K562 (cell line): ENCODE results near the gene CHMP3. TPM values are rescaled to one million over a fixed set of nuclear protein-coding genes. Genes with fewer than 3 reads are reported as not detected.

Source experiments
- ATAC-seq: fragments of 200-7000 bp; cut with Tn5 transposase; 3 replicates; pipeline ENCODE4 v1.9.1; 2020; ENCODE audit warnings: moderate library complexity
- BruUV-seq: library from RNA; stranded (reverse); fragments of 400-500 nt; replicated peaks from 2 replicates; lab custom pipeline; 2021; lab: Mats Ljungman, UMichigan
- CTCF ChIA-PET: fragments of 300-600 bp; formaldehyde crosslinking; extraction: SDS; loops from one replicate; lab custom pipeline; 2021; ENCODE audit warnings: low intra/inter-chr PET ratio; lab: Yijun Ruan, JAX
- POLR2A ChIA-PET: fragments of 300-600, 350-650 bp; sonication (Branson Sonifier 250); formaldehyde crosslinking; extraction: SDS; loops from one replicate; lab custom pipeline; 2021; ENCODE audit warnings: antibody characterized with exemption, inconsistent platforms; lab: Yijun Ruan, JAX
- DNase-seq, 4 experiments: peaks; one replicate each; pipeline versions ENCODE4 v3.0.0 to v3.0.0-alpha.2; 2011 to 2018; ENCODE audit warnings: low spot score in 3 of 4, mixed read lengths in 3 of 4; ENCODE audit errors: extremely low read depth in 1 of 4
- FAIRE-seq: peaks from 2 replicates; lab custom pipeline; 2011; peaks lifted over from hg19 to GRCh38; lab: Jason Lieb, UNC
- H2AFZ ChIP-seq: 2 replicates; pipeline ENCODE4 v1.6.0; 2011; ENCODE audit warnings: low read depth, low read length, control low read depth, inconsistent platforms
- H3K27ac ChIP-seq: fragments of 200-600 bp; 3 replicates; pipeline ENCODE4 v1.8.0; 2011; ENCODE audit warnings: low read depth, mild to moderate bottlenecking, control low read depth, inconsistent platforms, low read length, moderate library complexity, mixed read lengths; ENCODE audit errors: extremely low read depth
- H3K27me3 ChIP-seq, 2 experiments: fragments of 300-600 bp in 1 of 2; 2 replicates in 1 of 2; 3 replicates in 1 of 2; pipeline versions ENCODE4 v1.6.0 to v1.8.0; 2011; ENCODE audit warnings: inconsistent platforms in 2 of 2, low read length in 2 of 2, mild to moderate bottlenecking in 1 of 2, mixed read lengths in 1 of 2, moderate library complexity in 1 of 2; ENCODE audit not compliant: control insufficient read depth in 2 of 2, insufficient read depth in 2 of 2
- H3K36me3 ChIP-seq: fragments of 300-600 bp; 3 replicates; pipeline ENCODE4 v1.8.0; 2011; ENCODE audit warnings: mild to moderate bottlenecking, low read length, inconsistent platforms; ENCODE audit not compliant: control insufficient read depth, insufficient read depth
- H3K4me1 ChIP-seq, 2 experiments: fragments of 200-600 bp in 1 of 2; replicated peaks in 1 of 2; 2 replicates in 1 of 2; 3 replicates in 1 of 2; pipeline versions ENCODE4 v1.5.1 to v1.8.0; 2011; ENCODE audit warnings: inconsistent platforms in 2 of 2, low read length in 2 of 2, mild to moderate bottlenecking in 1 of 2, mixed read lengths in 1 of 2, moderate library complexity in 1 of 2; ENCODE audit not compliant: control insufficient read depth in 2 of 2, insufficient read depth in 2 of 2
- H3K4me2 ChIP-seq: 2 replicates; pipeline ENCODE4 v1.6.1; 2011; ENCODE audit warnings: low read length, control low read depth, inconsistent platforms, mixed read lengths; ENCODE audit not compliant: insufficient read depth
- H3K4me3 ChIP-seq: fragments of 200-600 bp; sonication (generic), shearing (Covaris generic); 2 replicates; pipeline ENCODE4 v1.5.1; 2016; ENCODE audit warnings: control low read depth, inconsistent platforms
- H3K79me2 ChIP-seq: fragments of 200-600 bp; 3 replicates; pipeline ENCODE4 v1.8.0; 2011; ENCODE audit warnings: low read length, inconsistent platforms; ENCODE audit not compliant: control insufficient read depth, insufficient read depth
- H3K9ac ChIP-seq, 2 experiments: 2 replicates each; pipeline versions ENCODE4 v1.6.0 to v1.6.1; 2011; ENCODE audit warnings: low read depth in 2 of 2, low read length in 2 of 2, control low read depth in 1 of 2, inconsistent platforms in 1 of 2, mild to moderate bottlenecking in 1 of 2, mixed read lengths in 1 of 2; ENCODE audit not compliant: insufficient read depth in 1 of 2
- H3K9me1 ChIP-seq: one replicate; pipeline ENCODE4 v1.6.0; 2011; ENCODE audit warnings: inconsistent platforms, mild to moderate bottlenecking, low read length, moderate library complexity; ENCODE audit not compliant: control insufficient read depth, insufficient read depth
- H3K9me3 ChIP-seq: replicated peaks from 2 replicates; pipeline ENCODE4 v1.5.1; 2011; ENCODE audit warnings: low read depth, low read length, inconsistent platforms; ENCODE audit not compliant: control insufficient read depth, insufficient read depth
- H4K20me1 ChIP-seq: replicated peaks from 2 replicates; pipeline ENCODE4 v1.6.1; 2011; ENCODE audit warnings: low read length, inconsistent platforms, mixed read lengths; ENCODE audit not compliant: control insufficient read depth, insufficient read depth
- CREBBP ChIP-seq: IDR thresholded peaks from one replicate; pipeline ENCODE4 v1.6.1; 2012; ENCODE audit warnings: low read depth, mild to moderate bottlenecking, control low read depth, inconsistent platforms, low read length
- E2F1 ChIP-seq: sonication (generic); formaldehyde crosslinking; IDR thresholded peaks from 2 replicates; pipeline ENCODE4 v1.8.1; 2023; ENCODE audit warnings: mild to moderate bottlenecking, missing genetic modification reagents, moderate library complexity
- GTF2A2 ChIP-seq: IDR thresholded peaks from 2 replicates; pipeline ENCODE4 v1.6.1; 2016; ENCODE audit warnings: mild to moderate bottlenecking, missing genetic modification characterization, missing compliant biosample characterization
- KDM4B ChIP-seq, 2 experiments: fragments of 450-650 bp in 1 of 2; sonication (generic) in 1 of 2; IDR thresholded peaks; 2 replicates each; pipeline ENCODE4 v1.6.1; 2016 to 2017; ENCODE audit warnings: borderline replicate concordance in 2 of 2, antibody characterized with exemption in 1 of 2, low read depth in 1 of 2, mild to moderate bottlenecking in 1 of 2
- NCOA6 ChIP-seq: fragments of 450-650 bp; IDR thresholded peaks from 2 replicates; pipeline ENCODE4 v1.6.1; 2017; ENCODE audit warnings: mild to moderate bottlenecking
- PTTG1 ChIP-seq: fragments of 450-650 bp; IDR thresholded peaks from 2 replicates; pipeline ENCODE4 v1.6.1; 2016; ENCODE audit warnings: low read depth, mild to moderate bottlenecking, missing genetic modification characterization, missing compliant biosample characterization
- SMARCE1 ChIP-seq: fragments of 450-650 bp; IDR thresholded peaks from 2 replicates; pipeline ENCODE4 v1.7.1; 2016; ENCODE audit warnings: mild to moderate bottlenecking
- ZFP1 ChIP-seq: fragments of 450-650 bp; formaldehyde crosslinking; IDR thresholded peaks from 2 replicates; pipeline ENCODE4 v1.4.0; 2020; ENCODE audit warnings: mild to moderate bottlenecking, mixed read lengths
- WGBS: fragments of 100-300 bp; shearing (Covaris generic); methylation state at CpG from one replicate; pipeline ENCODE4 v1.1.6; 2016; ENCODE audit warnings: low coverage, mixed read lengths; ENCODE audit not compliant: insufficient coverage; ENCODE audit errors: missing lambda C conversion rate; 5-methylcytosine and 5-hydroxymethylcytosine counted together
- in situ Hi-C: fragments of 300-500 bp; cut with MboI; formaldehyde crosslinking; loops from 4 replicates; pipeline ENCODE4 v1.15.0; 2018; ENCODE audit warnings: inconsistent platforms, mixed read lengths
- intact Hi-C: fragments of 100-400 bp; cut with micrococcal nuclease; formaldehyde crosslinking; loops from 2 replicates; pipeline ENCODE4 v1.14.2; 2022
- polyA plus RNA-seq, 8 experiments: library from polyadenylated mRNA; depleted of rRNA in 4 of 8; stranded (reverse) in 5 of 8; unstranded in 3 of 8; fragments of >200 nt; fragmentation: Nextera tagmentation in 2 of 8; fragmentation: Illumina TruSeq in 1 of 8; extraction: Ambion mirVana in 2 of 8; extraction: Trizol in 1 of 8; gene quantifications; 2 replicates each; pipeline versions ENCODE4 v1.2.1 to v1.2.3, GENCODE V29; 2011 to 2014; ENCODE audit warnings: inconsistent platforms in 1 of 8, missing spikeins in 1 of 8
- total RNA-seq, 7 experiments: library from RNA; depleted of rRNA in 6 of 7; stranded (reverse); fragments of >200 nt in 6 of 7; fragmentation: Illumina TruSeq in 2 of 7; extraction: Trizol in 2 of 7; gene quantifications; 2 replicates each; pipeline versions ENCODE4 v1.2.1 to v1.2.3, GENCODE V29; 2011 to 2021; ENCODE audit warnings: low replicate concordance in 1 of 7

The CHMP3 gene
- total and polyA plus RNA-seq, 9 of the 15 experiments (the other 6 are each of a cell fraction or from before 2014, with no cell fraction given), result 20.6 to 52.5 (median 31.7) TPM

GRCh38 chr2:86520153-86520552 lies 43.1 kb downstream of the CHMP3 start (continued):
- TF ChIP-seq SMARCE1 (no peak), PTTG1 (tag) (no peak), KDM4B (IDR thresholded peaks at IDR 0.05; ENCODE audit: borderline replicate concordance in 2 of 2, low read depth in 1 of 2) (no peak), CREBBP (no peak)

- in situ Hi-C loops, result no loop called here
- CTCF ChIA-PET, result no interaction called here
Observed at GRCh38 chr2:86519349-86519748, 43.9 kb downstream of the CHMP3 start.

More at GRCh38 chr2:86519349-86519748, 43.9 kb downstream of the CHMP3 start:
- no peak for FAIRE-seq
- H3K4me2 ChIP-seq, result no peak overlapping the region
- intact Hi-C loops, result no loop called here
- no peak overlapping the region for H3K9ac ChIP-seq
- H3K4me3 ChIP-seq, result no peak overlapping the region
- H3K27ac ChIP-seq, result no peak overlapping the region
- no peak for TF ChIP-seq ZFP1 (CRISPR knock-in tag)
- TF ChIP-seq E2F1, result no peak
- TF ChIP-seq GTF2A2, result no peak
- no peak for TF ChIP-seq NCOA6
- TF ChIP-seq, all 486 proteins: peak for 0
- POLR2A ChIA-PET, result interaction anchor here (1.0 kb wide), 1 partner anchor 9 kb away, joined by 3 read pairs; no protein-coding TSS in a partner anchor
- H2AFZ ChIP-seq, result no peak overlapping the region
- H3K79me2 ChIP-seq, result no peaks in the 10 kb centered on the region
- no peaks in the 10 kb centered on the region for H4K20me1 ChIP-seq
- H3K9me1 ChIP-seq, result no peaks in the 10 kb centered on the region
- H3K4me1 ChIP-seq, result no peaks in the 10 kb centered on the region
- ATAC-seq (no peak), DNase-seq (no peak)
- 100% methylated on average over 1 of the region's 1 CpG for WGBS
- no peaks in the 10 kb centered on the region for H3K36me3 ChIP-seq
- no peaks in the 10 kb centered on the region; the same call in 1 of the 2 replicates for H3K9me3 ChIP-seq
- H3K27me3 ChIP-seq, result no peaks in the 10 kb centered on the region
- no TSS peak for BruUV-seq
